ENCODE data around the gene UGT1A4. TPM values are rescaled to one million over a fixed set of nuclear protein-coding genes. Genes with fewer than 3 reads are reported as not detected.

Gene UGT1A4
- total RNA-seq, 1 experiment from 2014 or later: not detected

- ChIA-PET POLR2A (no interaction called here), CTCF (no interaction called here)
- peaks cover 13% of the 10 kb centered on the region for H3K27me3 Mint-ChIP-seq (ENCODE audit: insufficient read depth, unreplicated experiment)
- no peaks in the 10 kb centered on the region for H3K4me1 Mint-ChIP-seq (ENCODE audit: insufficient read depth, unreplicated experiment)
- no peaks in the 10 kb centered on the region for H3K9me3 Mint-ChIP-seq (ENCODE audit: unreplicated experiment)
- H3K4me3 Mint-ChIP-seq (ENCODE audit: unreplicated experiment): no peak overlapping the region
- TF ChIP-seq CTCF (IDR thresholded peaks at IDR 0.05; ENCODE audit: unreplicated experiment): no peak
- H3K36me3 Mint-ChIP-seq (ENCODE audit: insufficient read depth, unreplicated experiment): no peaks in the 10 kb centered on the region
- BruUV-seq (replicated peaks): no TSS peak
- no peak for DNase-seq (ENCODE audit: unreplicated experiment)
- H3K27ac Mint-ChIP-seq (ENCODE audit: low read depth, unreplicated experiment): no peak overlapping the region
- intact Hi-C loops (cut with micrococcal nuclease): no loop called here
Observed at GRCh38 chr2:233810385-233810784, 91.8 kb downstream of the UGT1A4 start.

- TF ChIP-seq CTCF (IDR thresholded peaks at IDR 0.05; ENCODE audit: unreplicated experiment): no peak
- H3K36me3 Mint-ChIP-seq (ENCODE audit: insufficient read depth, unreplicated experiment): no peaks in the 10 kb centered on the region
- intact Hi-C loops (cut with micrococcal nuclease): no loop called here
- H3K4me3 Mint-ChIP-seq (ENCODE audit: unreplicated experiment): no peak overlapping the region
- ChIA-PET CTCF (no interaction called here), POLR2A (no interaction called here)
- peaks cover 13% of the 10 kb centered on the region for H3K27me3 Mint-ChIP-seq (ENCODE audit: insufficient read depth, unreplicated experiment)
- BruUV-seq (replicated peaks): no TSS peak
- no peaks in the 10 kb centered on the region for H3K4me1 Mint-ChIP-seq (ENCODE audit: insufficient read depth, unreplicated experiment)
- no peak for DNase-seq (ENCODE audit: unreplicated experiment)
- no peaks in the 10 kb centered on the region for H3K9me3 Mint-ChIP-seq (ENCODE audit: unreplicated experiment)
- H3K27ac Mint-ChIP-seq (ENCODE audit: low read depth, unreplicated experiment): no peak overlapping the region
Observed at GRCh38 chr2:233811087-233811486, 92.6 kb downstream of the UGT1A4 start.

- ChIA-PET CTCF (no interaction called here), POLR2A (no interaction called here)
- BruUV-seq (replicated peaks): no TSS peak
- Mint-ChIP-seq H3K9me3 (ENCODE audit: unreplicated experiment) (no peaks in the 10 kb centered on the region), H3K36me3 (ENCODE audit: insufficient read depth, unreplicated experiment) (no peaks in the 10 kb centered on the region), H3K27me3 (ENCODE audit: insufficient read depth, unreplicated experiment) (peaks cover 13% of the 10 kb centered on the region), H3K4me3 (ENCODE audit: unreplicated experiment) (no peak overlapping the region), H3K27ac (ENCODE audit: low read depth, unreplicated experiment) (no peak overlapping the region), H3K4me1 (ENCODE audit: insufficient read depth, unreplicated experiment) (no peaks in the 10 kb centered on the region)
- DNase-seq (ENCODE audit: unreplicated experiment): no peak
- intact Hi-C loops (cut with micrococcal nuclease): no loop called here
- no peak for TF ChIP-seq CTCF (IDR thresholded peaks at IDR 0.05; ENCODE audit: unreplicated experiment)
Observed at GRCh38 chr2:233811732-233812131, 93.2 kb downstream of the UGT1A4 start.

GRCh38 chr2:233813236-233814055 lies 94.9 kb downstream of the UGT1A4 start:
- H3K4me1 Mint-ChIP-seq (ENCODE audit: insufficient read depth, unreplicated experiment): no peaks in the 10 kb centered on the region
- ChIA-PET CTCF (no interaction called here), POLR2A (no interaction called here)
- peaks cover 13% of the 10 kb centered on the region for H3K27me3 Mint-ChIP-seq (ENCODE audit: insufficient read depth, unreplicated experiment)
- no peaks in the 10 kb centered on the region for H3K36me3 Mint-ChIP-seq (ENCODE audit: insufficient read depth, unreplicated experiment)
- intact Hi-C loops (cut with micrococcal nuclease): no loop called here
- H3K9me3 Mint-ChIP-seq (ENCODE audit: unreplicated experiment): no peaks in the 10 kb centered on the region
- no peak overlapping the region for H3K27ac Mint-ChIP-seq (ENCODE audit: low read depth, unreplicated experiment)
- no peak for TF ChIP-seq CTCF (IDR thresholded peaks at IDR 0.05; ENCODE audit: unreplicated experiment)
- DNase-seq (ENCODE audit: unreplicated experiment): no peak
- no TSS peak for BruUV-seq (replicated peaks)
- H3K4me3 Mint-ChIP-seq (ENCODE audit: unreplicated experiment): no peak overlapping the region

Data from MCF 10A (cell line).